NCI-H2171 (cell line): ENCODE results near the gene NRN1.
"Not testable (repeated sequence)": the region's sequence is repeated elsewhere in the genome, so short reads cannot be mapped to it uniquely, and the experiment has no call there.

Experiments used
- DNase-seq: peaks from one replicate; lab custom pipeline; 2025; lab: John Stamatoyannopoulos, UW

The NRN1 gene

GRCh38 chr6:5981126-5982026, 25.3 kb downstream of the NRN1 start:
- no peak for DNase-seq

GRCh38 chr6:5979650-5980420, 26.9 kb downstream of the NRN1 start:
- DNase-seq, result no peak

- no peak for DNase-seq
These were observed 29.9 kb downstream of the NRN1 start for GRCh38 chr6:5976811-5977210.

- no peak for DNase-seq
These were observed 37.6 kb downstream of the NRN1 start for GRCh38 chr6:5968817-5969734.

GRCh38 chr6:5968036-5968435, 38.7 kb downstream of the NRN1 start:
- not testable (repeated sequence) for DNase-seq

GRCh38 chr6:5967594-5967993, 39.1 kb downstream of the NRN1 start:
- no peak for DNase-seq

- no peak for DNase-seq
These were observed 43.9 kb downstream of the NRN1 start for GRCh38 chr6:5962794-5963193.

- DNase-seq, result no peak
These were observed 44.9 kb downstream of the NRN1 start for GRCh38 chr6:5961836-5962235.

GRCh38 chr6:5960456-5960855, 46.3 kb downstream of the NRN1 start:
- DNase-seq, result no peak

GRCh38 chr6:5958921-5959320, 47.8 kb downstream of the NRN1 start:
- DNase-seq, result no peak

GRCh38 chr6:5956939-5957338, 49.8 kb downstream of the NRN1 start:
- DNase-seq, result no peak

- DNase-seq, result no peak
These were observed 56.4 kb downstream of the NRN1 start for GRCh38 chr6:5950361-5950785.
